A549 (cell line): ENCODE results near the gene MANF. TPM values are rescaled to one million over a fixed set of nuclear protein-coding genes. Genes with fewer than 3 reads are reported as not detected.

ENCODE experiments used
- ATAC-seq, 2 experiments: fragments of 200-7000 bp in 1 of 2; fragments of >200 bp in 1 of 2; cut with Nextera tagmentation in 1 of 2; cut with Tn5 transposase in 1 of 2; 3 replicates each; pipeline versions ENCODE4 v1.8.0 to v1.9.1; 2018 to 2020; ENCODE audit warnings: mild to moderate bottlenecking in 1 of 2, moderate library complexity in 1 of 2
- CTCF ChIA-PET: fragments of 300-600 bp; sonication (Branson Sonifier 250); formaldehyde crosslinking; extraction: SDS; loops from one replicate; lab custom pipeline; 2021; ENCODE audit warnings: antibody characterized with exemption, inconsistent platforms; lab: Yijun Ruan, JAX
- POLR2A ChIA-PET: fragments of 350-600 bp; formaldehyde crosslinking; extraction: SDS; loops from one replicate; lab custom pipeline; 2021; ENCODE audit warnings: antibody characterized with exemption, inconsistent platforms; lab: Yijun Ruan, JAX
- DNase-seq, 2 experiments: peaks; one replicate each; pipeline versions ENCODE4 v3.0.0 to v3.0.0-alpha.2; 2011 to 2016; ENCODE audit warnings: low read depth in 1 of 2, low spot score in 1 of 2
- FAIRE-seq: peaks from 2 replicates; lab custom pipeline; 2011; peaks lifted over from hg19 to GRCh38; lab: Jason Lieb, UNC
- H3K27ac ChIP-seq, 2 experiments: fragments of >200 bp; sonication (Bioruptor Twin); formaldehyde crosslinking; 3 replicates each; pipeline ENCODE4 v1.5.1; 2016 to 2017
- H3K4me1 ChIP-seq: fragments of >200 bp; sonication (Bioruptor Twin); formaldehyde crosslinking; 3 replicates; pipeline ENCODE4 v1.6.1; 2016
- H3K4me2 ChIP-seq: fragments of >200 bp; sonication (Bioruptor Twin); formaldehyde crosslinking; 3 replicates; pipeline ENCODE4 v1.6.1; 2016
- H3K4me3 ChIP-seq: fragments of >200 bp; sonication (Bioruptor Twin); formaldehyde crosslinking; 3 replicates; pipeline ENCODE4 v1.5.1; 2016
- H3K9me3 ChIP-seq: fragments of >200 bp; sonication (Bioruptor Twin); formaldehyde crosslinking; 3 replicates; pipeline ENCODE4 v1.6.1; 2016
- CBX2 ChIP-seq: fragments of 200-600 bp; sonication (generic); IDR thresholded peaks from 2 replicates; pipeline ENCODE4 v1.6.1; 2016; ENCODE audit warnings: low read depth, mild to moderate bottlenecking, borderline replicate concordance
- EHF ChIP-seq: fragments of 250-450 bp; sonication (Bioruptor Pico); IDR thresholded peaks from 2 replicates; pipeline ENCODE4 v1.5.0; 2020; ENCODE audit warnings: mild to moderate bottlenecking
- ESRRA ChIP-seq: fragments of 150-350 bp; IDR thresholded peaks from 2 replicates; pipeline ENCODE4 v1.6.1; 2014; ENCODE audit warnings: mild to moderate bottlenecking, low read length, borderline replicate concordance
- FOSB ChIP-seq: fragments of 250-450 bp; sonication (Bioruptor Pico); IDR thresholded peaks from 2 replicates; pipeline ENCODE4 v1.5.0; 2020; ENCODE audit warnings: mild to moderate bottlenecking, moderate library complexity
- FOSL2 ChIP-seq, 2 experiments: fragments of 450-650 bp in 1 of 2; fragments of >200 bp in 1 of 2; sonication (Bioruptor Twin) in 1 of 2; formaldehyde crosslinking; IDR thresholded peaks; 2 replicates each; pipeline versions ENCODE4 v1.5.0 to v1.6.1; 2016 to 2020; ENCODE audit warnings: mild to moderate bottlenecking in 1 of 2, moderate library complexity in 1 of 2
- FOXS1 ChIP-seq: fragments of 250-450 bp; sonication (Bioruptor Pico); IDR thresholded peaks from 2 replicates; pipeline ENCODE4 v1.5.0; 2020; ENCODE audit warnings: mild to moderate bottlenecking, moderate library complexity
- GATA3 ChIP-seq: IDR thresholded peaks from 2 replicates; pipeline ENCODE4 v1.6.1; 2012; ENCODE audit warnings: borderline replicate concordance
- HOXA7 ChIP-seq: fragments of 250-450 bp; sonication (Bioruptor Pico); IDR thresholded peaks from 2 replicates; pipeline ENCODE4 v1.5.0; 2020; ENCODE audit warnings: mild to moderate bottlenecking, moderate library complexity
- HOXB5 ChIP-seq: fragments of 250-450 bp; sonication (Bioruptor Pico); IDR thresholded peaks from 2 replicates; pipeline ENCODE4 v1.5.0; 2020; ENCODE audit warnings: mild to moderate bottlenecking, moderate library complexity
- JUNB ChIP-seq: fragments of >200 bp; sonication (Bioruptor Twin); formaldehyde crosslinking; IDR thresholded peaks from 2 replicates; pipeline ENCODE4 v1.6.1; 2016
- KDM1A ChIP-seq: fragments of 200-600 bp; sonication (generic); IDR thresholded peaks from 2 replicates; pipeline ENCODE4 v1.6.1; 2016; ENCODE audit warnings: low read depth, mild to moderate bottlenecking
- NPAS2 ChIP-seq: fragments of 250-450 bp; sonication (Bioruptor Pico); IDR thresholded peaks from 2 replicates; pipeline ENCODE4 v1.8.0; 2022; ENCODE audit warnings: mild to moderate bottlenecking, moderate library complexity, borderline replicate concordance
- RFX5 ChIP-seq: fragments of 450-650 bp; IDR thresholded peaks from 2 replicates; pipeline ENCODE4 v1.7.1; 2014; ENCODE audit warnings: antibody characterized with exemption, mild to moderate bottlenecking, moderate library complexity
- SREBF2 ChIP-seq: fragments of 450-650 bp; IDR thresholded peaks from 2 replicates; pipeline ENCODE4 v1.6.1; 2014; ENCODE audit warnings: mild to moderate bottlenecking, moderate library complexity
- TFCP2L1 ChIP-seq: fragments of 250-450 bp; sonication (Bioruptor Pico); IDR thresholded peaks from 2 replicates; pipeline ENCODE4 v1.5.0; 2021; ENCODE audit warnings: mild to moderate bottlenecking
- ZC3H11A ChIP-seq: fragments of 450-650 bp; IDR thresholded peaks from 2 replicates; pipeline ENCODE4 v1.6.1; 2014; ENCODE audit warnings: antibody characterized with exemption, mild to moderate bottlenecking
- ZSCAN20 ChIP-seq: fragments of 250-450 bp; sonication (Bioruptor Pico); IDR thresholded peaks from 2 replicates; pipeline ENCODE4 v1.8.0; 2022; ENCODE audit warnings: mild to moderate bottlenecking, moderate library complexity
- WGBS: methylation state at CpG from one replicate; pipeline ENCODE4 v1.1.6; 2017; ENCODE audit errors: missing lambda C conversion rate; 5-methylcytosine and 5-hydroxymethylcytosine counted together
- polyA plus RNA-seq, 4 experiments: library from polyadenylated mRNA; depleted of rRNA in 3 of 4; stranded (reverse); fragments of >200 nt; fragmentation: RNase III in 1 of 4; extraction: RNeasy Plus Mini Kit Qiagen cat#74134 plus additional on column Dnase treatment in 1 of 4; gene quantifications; 2 replicates in 3 of 4; 3 replicates in 1 of 4; pipeline ENCODE4 v1.2.3, GENCODE V29; 2011 to 2017
- TF ChIP-seq, protein P1 (sequence below): fragments of 150-350 bp; IDR thresholded peaks from 2 replicates; pipeline ENCODE4 v1.6.1; 2014; ENCODE audit warnings: low read depth, mild to moderate bottlenecking, low read length
- TF ChIP-seq, protein P2 (sequence below): fragments of >200 bp; sonication (Bioruptor Twin); formaldehyde crosslinking; IDR thresholded peaks from 3 replicates; pipeline ENCODE4 v1.6.1; 2016
- TF ChIP-seq, protein P3 (sequence below): fragments of 250-450 bp; sonication (Bioruptor Pico); IDR thresholded peaks from 2 replicates; pipeline ENCODE4 v1.5.0; 2020; ENCODE audit warnings: low read depth, mild to moderate bottlenecking, moderate library complexity

MANF gene
- polyA plus RNA-seq, 2 of the 4 experiments (the other 2 are of a cell fraction): 67.8 to 84.9 TPM

DNA sequence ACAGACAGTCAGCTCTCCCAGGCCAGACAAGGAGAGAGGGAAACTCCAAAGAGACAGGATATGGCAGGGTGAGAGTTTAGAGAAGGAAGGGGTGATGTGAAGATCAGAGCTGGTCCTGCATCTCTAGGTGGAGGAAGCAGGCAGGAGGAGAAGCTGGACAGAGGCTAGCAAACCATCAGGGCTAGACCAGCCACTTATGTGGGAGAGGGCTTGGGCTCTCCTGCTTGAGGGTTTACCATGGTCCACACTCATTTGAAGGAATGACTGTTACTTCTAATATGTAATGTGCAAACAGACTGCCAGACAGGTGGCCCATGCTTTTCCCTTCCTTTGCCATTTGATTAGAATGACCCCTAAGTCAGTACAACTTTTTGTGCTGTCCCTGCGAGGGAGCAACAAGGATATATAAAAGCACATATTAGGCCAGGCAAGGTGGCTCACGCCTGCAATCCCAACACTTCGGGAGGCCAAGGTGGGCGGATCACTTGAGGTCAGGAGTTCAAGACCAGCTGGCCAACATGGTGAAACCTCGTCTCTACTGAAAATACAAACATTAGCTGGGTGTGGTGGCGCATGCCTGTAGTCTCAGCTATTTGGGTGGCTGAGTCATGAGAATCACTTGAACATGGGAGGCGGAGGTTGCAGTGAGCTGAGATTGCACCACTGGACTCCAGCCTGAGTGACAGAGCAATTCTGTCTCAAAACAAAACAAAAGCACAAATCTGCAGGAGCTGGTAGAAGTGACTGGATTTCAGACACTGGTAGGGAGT, 41.0 kb upstream of the MANF start (continued):
- TF ChIP-seq ZC3H11A (no peak), GATA3 (no peak), ESRRA (no peak), RFX5 (no peak), SREBF2 (no peak), ZSCAN20 (CRISPR knock-in tag) (no peak), HOXB5 (CRISPR knock-in tag) (no peak), NPAS2 (CRISPR knock-in tag) (no peak)
- TF ChIP-seq, protein P1, sequence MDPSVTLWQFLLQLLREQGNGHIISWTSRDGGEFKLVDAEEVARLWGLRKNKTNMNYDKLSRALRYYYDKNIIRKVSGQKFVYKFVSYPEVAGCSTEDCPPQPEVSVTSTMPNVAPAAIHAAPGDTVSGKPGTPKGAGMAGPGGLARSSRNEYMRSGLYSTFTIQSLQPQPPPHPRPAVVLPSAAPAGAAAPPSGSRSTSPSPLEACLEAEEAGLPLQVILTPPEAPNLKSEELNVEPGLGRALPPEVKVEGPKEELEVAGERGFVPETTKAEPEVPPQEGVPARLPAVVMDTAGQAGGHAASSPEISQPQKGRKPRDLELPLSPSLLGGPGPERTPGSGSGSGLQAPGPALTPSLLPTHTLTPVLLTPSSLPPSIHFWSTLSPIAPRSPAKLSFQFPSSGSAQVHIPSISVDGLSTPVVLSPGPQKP: no peak

DNA sequence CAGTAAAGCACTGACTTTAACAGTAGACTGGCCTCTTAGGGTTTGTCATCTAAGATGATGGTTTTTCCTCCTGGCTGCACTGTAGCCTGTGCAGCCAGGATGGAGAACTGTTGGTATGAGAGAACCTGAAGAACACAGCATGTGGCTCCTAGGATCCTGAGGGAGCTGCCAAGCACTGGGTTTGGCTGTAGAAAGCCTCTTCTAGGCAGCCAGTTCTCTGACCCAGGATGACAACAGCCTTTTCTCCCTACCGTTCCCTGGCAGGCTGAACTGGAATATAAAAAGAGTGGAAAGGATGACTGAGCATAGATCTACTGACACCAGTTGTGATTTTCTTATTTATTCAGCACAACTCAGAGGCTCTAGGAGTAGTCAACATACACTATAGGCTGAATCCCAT, 34.3 kb upstream of the MANF start:
- Histone ChIP-seq H3K9me3 (no peaks in the 10 kb centered on the region), H3K4me2 (no peak overlapping the region), H3K4me3 (no peak overlapping the region), H3K27ac (no peak overlapping the region), H3K4me1 (no peaks in the 10 kb centered on the region)
- 83% methylated on average over 1 of the region's 1 CpG for WGBS
- ATAC-seq: no peak
- no peak for DNase-seq
- no peak for FAIRE-seq
- CTCF ChIA-PET: interaction anchor here (0.6 to 1.6 kb wide), 3 partner anchors 21 to 250 kb away, joined by 3 to 6 read pairs (median 5); partner anchors contain the start of gene MANF
- POLR2A ChIA-PET: no interaction called here
- TF ChIP-seq FOXS1 (no peak), NPAS2 (CRISPR knock-in tag) (no peak), JUNB (no peak), KDM1A (no peak), ESRRA (no peak), EHF (no peak), HOXA7 (CRISPR knock-in tag) (no peak), FOSB (CRISPR knock-in tag) (no peak), GATA3 (no peak), CBX2 (no peak)
- TF ChIP-seq, protein P2, sequence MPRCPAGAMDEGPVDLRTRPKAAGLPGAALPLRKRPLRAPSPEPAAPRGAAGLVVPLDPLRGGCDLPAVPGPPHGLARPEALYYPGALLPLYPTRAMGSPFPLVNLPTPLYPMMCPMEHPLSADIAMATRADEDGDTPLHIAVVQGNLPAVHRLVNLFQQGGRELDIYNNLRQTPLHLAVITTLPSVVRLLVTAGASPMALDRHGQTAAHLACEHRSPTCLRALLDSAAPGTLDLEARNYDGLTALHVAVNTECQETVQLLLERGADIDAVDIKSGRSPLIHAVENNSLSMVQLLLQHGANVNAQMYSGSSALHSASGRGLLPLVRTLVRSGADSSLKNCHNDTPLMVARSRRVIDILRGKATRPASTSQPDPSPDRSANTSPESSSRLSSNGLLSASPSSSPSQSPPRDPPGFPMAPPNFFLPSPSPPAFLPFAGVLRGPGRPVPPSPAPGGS: no peak
- TF ChIP-seq, protein P3, sequence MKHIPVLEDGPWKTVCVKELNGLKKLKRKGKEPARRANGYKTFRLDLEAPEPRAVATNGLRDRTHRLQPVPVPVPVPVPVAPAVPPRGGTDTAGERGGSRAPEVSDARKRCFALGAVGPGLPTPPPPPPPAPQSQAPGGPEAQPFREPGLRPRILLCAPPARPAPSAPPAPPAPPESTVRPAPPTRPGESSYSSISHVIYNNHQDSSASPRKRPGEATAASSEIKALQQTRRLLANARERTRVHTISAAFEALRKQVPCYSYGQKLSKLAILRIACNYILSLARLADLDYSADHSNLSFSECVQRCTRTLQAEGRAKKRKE: no peak

DNA sequence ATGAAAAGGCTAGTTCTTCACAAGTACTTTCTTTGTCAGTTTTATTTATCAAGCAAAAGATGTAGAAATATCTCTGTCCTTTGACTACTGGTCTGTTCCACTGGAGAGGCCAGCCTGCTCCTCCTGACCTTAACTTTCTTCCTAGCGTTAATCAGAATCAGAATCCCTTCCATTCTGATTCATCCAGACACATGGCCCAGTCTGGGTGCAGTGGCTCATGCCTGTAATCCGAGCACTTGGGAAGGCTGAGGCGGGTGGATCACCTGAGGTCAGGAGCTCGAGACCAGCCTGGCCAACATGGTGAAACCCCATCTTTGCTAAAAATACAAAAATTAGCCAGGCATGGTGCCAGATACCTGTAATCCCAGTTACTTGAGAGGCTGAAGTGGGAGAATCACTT, 32.0 kb upstream of the MANF start:
- ATAC-seq: no peak
- POLR2A ChIA-PET: no interaction called here
- Histone ChIP-seq H3K9me3 (no peaks in the 10 kb centered on the region), H3K4me2 (no peak overlapping the region), H3K4me3 (no peak overlapping the region), H3K27ac (no peak overlapping the region), H3K4me1 (no peaks in the 10 kb centered on the region)
- TF ChIP-seq FOSL2 (IDR thresholded peaks at IDR 0.05) (no peak), FOSL2 (CRISPR knock-in tag; IDR thresholded peaks at IDR 0.05) (no peak), ESRRA (no peak), NPAS2 (CRISPR knock-in tag) (no peak), TFCP2L1 (CRISPR knock-in tag) (no peak)
- WGBS: 78% methylated on average over 4 of the region's 4 CpGs
- no peak for FAIRE-seq
- DNase-seq: no peak
- CTCF ChIA-PET: interaction anchor here (1.0 kb wide), 1 partner anchor 19 kb away, joined by 3 read pairs; no protein-coding TSS in a partner anchor
